Liver (tissue), 9 donors: Measurements from ENCODE around the gene FXYD2. TPM values are rescaled to one million over a fixed set of nuclear protein-coding genes. Genes with fewer than 3 reads are reported as not detected.

Experiments used
- DNase-seq: peaks from one replicate; pipeline ENCODE4 v3.0.0-alpha.2; 2017; ENCODE audit warnings: low spot score
- H3K27ac ChIP-seq, 2 donors: one replicate each; pipeline ENCODE4 v1.7.0; 2013; ENCODE audit warnings: inconsistent platforms in 2 of 2, low read length in 2 of 2, control low read depth in 1 of 2, low read depth in 1 of 2, mild to moderate bottlenecking in 1 of 2
- H3K27me3 ChIP-seq, 4 donors: one replicate each; pipeline versions ENCODE4 v1.6.1 to v1.7.0; 2013; ENCODE audit warnings: low read length in 3 of 4, inconsistent platforms in 1 of 4, mild to moderate bottlenecking in 1 of 4, moderate library complexity in 1 of 4; ENCODE audit not compliant: control insufficient read depth in 4 of 4, insufficient read depth in 4 of 4
- H3K36me3 ChIP-seq, 4 donors: one replicate each; pipeline versions ENCODE4 v1.6.1 to v1.7.0; 2013; ENCODE audit warnings: low read length in 3 of 4, mild to moderate bottlenecking in 3 of 4, low read depth in 1 of 4, moderate library complexity in 1 of 4; ENCODE audit not compliant: control insufficient read depth in 4 of 4, insufficient read depth in 3 of 4
- H3K4me1 ChIP-seq, 4 donors: one replicate each; pipeline versions ENCODE4 v1.6.1 to v1.7.0; 2013; ENCODE audit warnings: low read length in 3 of 4, mild to moderate bottlenecking in 3 of 4, moderate library complexity in 1 of 4; ENCODE audit not compliant: control insufficient read depth in 4 of 4, insufficient read depth in 4 of 4
- H3K4me3 ChIP-seq, 3 donors: one replicate each; pipeline versions ENCODE4 v1.6.1 to v1.7.0; 2013; ENCODE audit warnings: low read length in 3 of 3, control low read depth in 1 of 3, low read depth in 1 of 3, mild to moderate bottlenecking in 1 of 3
- H3K9ac ChIP-seq, 2 donors: one replicate each; pipeline ENCODE4 v1.7.0; 2013; ENCODE audit warnings: low read length in 2 of 2, mild to moderate bottlenecking in 2 of 2, moderate library complexity in 2 of 2, control low read depth in 1 of 2, low read depth in 1 of 2
- H3K9me3 ChIP-seq, 4 donors: one replicate each; pipeline versions ENCODE4 v1.6.1 to v1.7.0; 2013; ENCODE audit warnings: low read length in 3 of 4; ENCODE audit not compliant: control insufficient read depth in 4 of 4
- ATF3 ChIP-seq: IDR thresholded peaks from 2 replicates; pipeline ENCODE4 v1.6.1; 2016; ENCODE audit warnings: antibody characterized with exemption
- CTCF ChIP-seq: fragments of 150-350 bp; IDR thresholded peaks from 2 replicates; pipeline ENCODE4 v1.5.1; 2017; ENCODE audit warnings: improper control_type of control experiment, low read depth, low read length; ENCODE audit not compliant: missing input control
- FOXA1 ChIP-seq: IDR thresholded peaks from 2 replicates; pipeline ENCODE4 v1.6.1; 2016; ENCODE audit warnings: antibody characterized with exemption
- FOXA2 ChIP-seq: IDR thresholded peaks from 2 replicates; pipeline ENCODE4 v1.6.1; 2016; ENCODE audit warnings: antibody characterized with exemption
- GABPA ChIP-seq, 2 donors: IDR thresholded peaks in 1 of 2; conservative IDR thresholded peaks in 1 of 2; 2 replicates each; pipeline ENCODE4 v1.6.1; 2016; ENCODE audit warnings: antibody characterized with exemption in 2 of 2, mild to moderate bottlenecking in 1 of 2, moderate library complexity in 1 of 2
- JUND ChIP-seq, 2 donors: IDR thresholded peaks; 2 replicates each; pipeline ENCODE4 v1.6.1; 2016; ENCODE audit warnings: antibody characterized with exemption in 2 of 2
- NR2F2 ChIP-seq: IDR thresholded peaks from 2 replicates; pipeline ENCODE4 v1.6.1; 2016; ENCODE audit warnings: antibody characterized with exemption
- RAD21 ChIP-seq, 2 donors: IDR thresholded peaks; 2 replicates each; pipeline ENCODE4 v1.6.1; 2016; ENCODE audit warnings: antibody characterized with exemption in 2 of 2, mild to moderate bottlenecking in 2 of 2
- RXRA ChIP-seq, 2 donors: IDR thresholded peaks; 2 replicates each; pipeline ENCODE4 v1.6.1; 2017 to 2018; ENCODE audit warnings: antibody characterized with exemption in 2 of 2, mild to moderate bottlenecking in 1 of 2
- SP1 ChIP-seq: IDR thresholded peaks from 2 replicates; pipeline ENCODE4 v1.6.1; 2018; ENCODE audit warnings: antibody characterized with exemption, mild to moderate bottlenecking
- TAF1 ChIP-seq: conservative IDR thresholded peaks from 2 replicates; pipeline ENCODE4 v1.6.1; 2016; ENCODE audit warnings: antibody characterized with exemption, mild to moderate bottlenecking
- YY1 ChIP-seq: IDR thresholded peaks from 2 replicates; pipeline ENCODE4 v1.6.1; 2016; ENCODE audit warnings: antibody characterized with exemption, mild to moderate bottlenecking
- WGBS: extraction: QIAGEN DNeasy Blood & Tissue Kit; methylation state at CpG from one replicate; pipeline ENCODE4 v1.1.7; 2013; 5-methylcytosine and 5-hydroxymethylcytosine counted together
- polyA plus RNA-seq, 2 donors: library from polyadenylated mRNA; stranded (reverse) in 1 of 2; unstranded in 1 of 2; fragments of 200-250 nt in 1 of 2; fragments of >200 nt in 1 of 2; fragmentation: Nextera tagmentation in 1 of 2; extraction: Ambion mirVana in 1 of 2; gene quantifications; one replicate each; pipeline versions ENCODE4 v1.2.1 to v1.2.3, GENCODE V29; 2013 to 2015
- total RNA-seq, 2 donors: library from RNA; depleted of rRNA; stranded (reverse); fragments of >200 nt; gene quantifications; one replicate each; pipeline ENCODE4 v1.2.3, GENCODE V29; 2014
- TF ChIP-seq, protein P1 (sequence below): IDR thresholded peaks from 2 replicates; pipeline ENCODE4 v1.6.1; 2016; ENCODE audit warnings: antibody characterized with exemption, mild to moderate bottlenecking
- donor health status: healthy.
- donor health status: healthy.
- donor health status: healthy.
- donor health status: healthy.
- donor health status: healthy.

The FXYD2 gene
- total and polyA plus RNA-seq, 4 donors, result 20.2 to 105 (median 41.8) TPM

DNA sequence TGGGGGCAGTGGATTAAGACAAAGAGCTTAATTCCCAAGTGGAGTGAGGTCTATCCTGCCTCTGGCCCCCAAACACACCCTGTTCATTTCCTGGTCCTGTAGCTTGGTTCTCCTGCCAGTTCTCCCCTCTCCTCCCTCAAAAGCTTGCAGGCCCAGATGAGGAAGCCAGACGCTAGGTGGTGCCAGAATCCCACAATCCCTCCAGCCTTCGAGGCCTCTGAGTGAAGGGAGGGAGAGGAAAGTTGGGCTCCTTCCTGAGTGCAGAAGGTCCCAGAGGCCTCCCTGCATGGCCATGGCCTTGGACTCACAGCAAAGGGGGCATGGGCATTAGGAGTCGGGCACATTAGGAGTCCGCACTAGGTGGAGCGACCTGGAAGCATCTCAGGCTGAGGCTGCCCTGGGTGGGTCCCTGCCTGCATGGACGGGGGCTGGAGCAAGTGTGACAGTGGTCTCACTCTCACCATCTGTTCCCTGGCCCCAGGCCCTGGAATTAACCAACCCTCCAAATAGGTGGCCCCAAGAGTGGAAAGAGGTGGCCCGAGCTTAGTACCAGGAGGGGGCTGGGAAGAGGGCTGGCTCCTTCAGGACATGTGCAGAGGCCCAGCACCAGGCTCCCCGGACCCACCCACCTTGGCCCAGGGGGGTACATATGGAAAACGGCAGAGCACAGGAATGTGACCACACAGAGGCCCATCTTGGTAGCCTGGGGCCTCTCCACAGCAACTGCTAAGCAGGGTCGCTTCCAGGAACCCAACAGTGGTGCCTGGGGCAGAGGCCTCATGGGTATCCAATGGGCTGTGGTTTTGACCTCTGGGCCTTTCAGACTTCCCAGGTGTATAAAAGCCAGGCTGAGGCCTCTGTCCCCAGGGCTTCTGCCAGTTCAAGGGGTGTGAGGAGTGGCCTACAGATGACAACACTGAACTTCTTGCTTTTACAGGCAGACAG is 5.2 kb downstream of the FXYD2 start:
- no peak for DNase-seq
- no peak overlapping the region for H3K4me3 ChIP-seq
- no peak overlapping the region for H3K27ac ChIP-seq
- TF ChIP-seq RXRA (IDR thresholded peaks at IDR 0.05) (no peak), CTCF (peak; percentile 17), RAD21 (IDR thresholded peaks at IDR 0.05) (peak; percentile 60 to 72), TAF1 (no peak), JUND (IDR thresholded peaks at IDR 0.05) (no peak), NR2F2 (no peak), ATF3 (no peak), GABPA (IDR thresholded peaks at IDR 0.05 in 1 of 2, conservative IDR thresholded peaks at IDR 0.05 in 1 of 2) (no peak), FOXA2 (no peak), SP1 (no peak)
- TF ChIP-seq, protein P1, sequence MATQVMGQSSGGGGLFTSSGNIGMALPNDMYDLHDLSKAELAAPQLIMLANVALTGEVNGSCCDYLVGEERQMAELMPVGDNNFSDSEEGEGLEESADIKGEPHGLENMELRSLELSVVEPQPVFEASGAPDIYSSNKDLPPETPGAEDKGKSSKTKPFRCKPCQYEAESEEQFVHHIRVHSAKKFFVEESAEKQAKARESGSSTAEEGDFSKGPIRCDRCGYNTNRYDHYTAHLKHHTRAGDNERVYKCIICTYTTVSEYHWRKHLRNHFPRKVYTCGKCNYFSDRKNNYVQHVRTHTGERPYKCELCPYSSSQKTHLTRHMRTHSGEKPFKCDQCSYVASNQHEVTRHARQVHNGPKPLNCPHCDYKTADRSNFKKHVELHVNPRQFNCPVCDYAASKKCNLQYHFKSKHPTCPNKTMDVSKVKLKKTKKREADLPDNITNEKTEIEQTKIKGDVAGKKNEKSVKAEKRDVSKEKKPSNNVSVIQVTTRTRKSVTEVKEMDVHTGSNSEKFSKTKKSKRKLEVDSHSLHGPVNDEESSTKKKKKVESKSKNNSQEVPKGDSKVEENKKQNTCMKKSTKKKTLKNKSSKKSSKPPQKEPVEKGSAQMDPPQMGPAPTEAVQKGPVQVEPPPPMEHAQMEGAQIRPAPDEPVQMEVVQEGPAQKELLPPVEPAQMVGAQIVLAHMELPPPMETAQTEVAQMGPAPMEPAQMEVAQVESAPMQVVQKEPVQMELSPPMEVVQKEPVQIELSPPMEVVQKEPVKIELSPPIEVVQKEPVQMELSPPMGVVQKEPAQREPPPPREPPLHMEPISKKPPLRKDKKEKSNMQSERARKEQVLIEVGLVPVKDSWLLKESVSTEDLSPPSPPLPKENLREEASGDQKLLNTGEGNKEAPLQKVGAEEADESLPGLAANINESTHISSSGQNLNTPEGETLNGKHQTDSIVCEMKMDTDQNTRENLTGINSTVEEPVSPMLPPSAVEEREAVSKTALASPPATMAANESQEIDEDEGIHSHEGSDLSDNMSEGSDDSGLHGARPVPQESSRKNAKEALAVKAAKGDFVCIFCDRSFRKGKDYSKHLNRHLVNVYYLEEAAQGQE, result no peak
- H3K27me3 ChIP-seq, result no peaks in the 10 kb centered on the region
- no peak overlapping the region for H3K9ac ChIP-seq
- no peaks in the 10 kb centered on the region for H3K36me3 ChIP-seq
- 79% methylated on average over 10 of the region's 10 CpGs for whole genome bisulfite sequencing
- H3K4me1 ChIP-seq, result peaks cover 0 to 13% (median 5%) of the 10 kb centered on the region in 4 donors
- H3K9me3 ChIP-seq, result no peaks in the 10 kb centered on the region

DNA sequence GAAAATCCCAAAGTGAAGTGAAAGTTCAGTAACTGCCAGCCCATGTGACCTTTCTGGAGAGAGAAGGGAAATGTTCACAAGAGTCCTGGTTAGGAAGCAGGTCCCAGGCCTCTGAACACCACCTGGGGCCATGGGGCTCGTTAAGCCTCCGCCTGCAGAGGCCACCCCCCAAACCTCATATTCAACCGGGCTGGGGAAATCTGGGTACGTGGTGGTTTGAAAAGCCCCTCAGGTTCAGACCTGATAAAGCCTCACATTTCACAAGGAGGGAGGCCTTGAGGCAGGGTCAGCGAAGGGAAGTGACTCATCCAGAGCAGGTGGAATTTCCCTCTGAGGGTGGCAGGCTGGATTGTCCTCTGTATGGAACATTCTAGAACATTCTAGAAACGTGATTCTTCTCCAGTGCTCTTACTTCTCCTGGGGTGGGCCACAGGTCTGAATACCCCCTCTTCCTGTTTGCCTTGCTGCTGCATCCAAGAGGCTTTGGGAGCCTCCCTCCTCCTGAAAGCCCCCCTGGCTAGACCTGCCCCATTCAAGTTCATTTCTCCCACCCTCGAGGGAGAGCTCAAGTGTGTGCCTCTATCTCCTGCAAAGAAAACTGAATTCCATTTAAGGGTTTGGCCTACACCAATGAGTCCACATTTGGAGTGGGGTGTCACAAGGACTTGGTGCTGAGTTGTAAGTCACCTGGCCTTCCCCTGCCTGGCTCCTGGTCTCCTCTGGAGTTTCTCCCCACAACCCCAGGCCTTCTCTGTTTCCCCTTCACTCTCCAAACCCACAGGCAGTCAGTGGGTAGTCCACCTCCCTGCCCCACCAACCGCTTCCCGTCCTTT is 6.3 kb downstream of the FXYD2 start:
- 63% methylated on average over 9 of the region's 9 CpGs for WGBS
- Histone ChIP-seq H3K27ac (peak overlapping the region in 1 of 2 donors; percentile 23), H3K27me3 (no peaks in the 10 kb centered on the region), H3K9me3 (no peaks in the 10 kb centered on the region), H3K4me1 (peaks cover 0 to 8% (median 3%) of the 10 kb centered on the region in 4 donors), H3K9ac (no peak overlapping the region), H3K36me3 (no peaks in the 10 kb centered on the region), H3K4me3 (no peak overlapping the region)
- TF ChIP-seq FOXA1 (no peak), GABPA (IDR thresholded peaks at IDR 0.05 in 1 of 2, conservative IDR thresholded peaks at IDR 0.05 in 1 of 2) (no peak), FOXA2 (no peak), YY1 (no peak), RXRA (IDR thresholded peaks at IDR 0.05) (no peak), TAF1 (no peak), ATF3 (no peak), RAD21 (IDR thresholded peaks at IDR 0.05) (no peak)
- no peak for DNase-seq
